ENCODE data around the gene CCL4L2.
A peak's percentile ranks its signal among the peaks of the same experiment; 100 is the strongest.
"Not testable (repeated sequence)": the region's sequence is repeated elsewhere in the genome, so short reads cannot be mapped to it uniquely, and the experiment has no call there.

Gene CCL4L2

GRCh38 chr17:36210439-36211211, at the start of gene CCL4L2:
CCL4L2 (plus strand) TSS chr17:36211063.
- not testable (repeated sequence) for H3K9me2 ChIP-seq (ENCODE audit: low read depth, low read length); H3K4me3 ChIP-seq (ENCODE audit: low read depth, low read length, poor library complexity, severe bottlenecking); H3F3A ChIP-seq (ENCODE audit: insufficient read depth, low read length); H2AFZ ChIP-seq (ENCODE audit: low read length); H3K79me2 ChIP-seq (ENCODE audit: insufficient read depth, low read length); H3K36me3 ChIP-seq (ENCODE audit: insufficient read depth, low read length); H3K4me2 ChIP-seq (ENCODE audit: low read length); H3K9me3 ChIP-seq (ENCODE audit: low read length); H4K20me1 ChIP-seq (ENCODE audit: insufficient read depth, low read length); H3K9ac ChIP-seq (ENCODE audit: low read length); H3K27me3 ChIP-seq (ENCODE audit: insufficient read depth, low read length)
- Histone ChIP-seq H3K4me1 (ENCODE audit: insufficient read depth, low read length, severe bottlenecking) (peaks cover 27% of the 10 kb centered on the region), H3K27ac (ENCODE audit: low read depth, low read length, poor library complexity, severe bottlenecking) (peak within 1 kb of the TSS; percentile 59)

- H3K9ac ChIP-seq (ENCODE audit: low read length); H3K27me3 ChIP-seq (ENCODE audit: insufficient read depth, low read length); H2AFZ ChIP-seq (ENCODE audit: low read length); H3K4me3 ChIP-seq (ENCODE audit: low read depth, low read length, poor library complexity, severe bottlenecking); H4K20me1 ChIP-seq (ENCODE audit: insufficient read depth, low read length); H3K36me3 ChIP-seq (ENCODE audit: insufficient read depth, low read length); H3K4me2 ChIP-seq (ENCODE audit: low read length); H3K79me2 ChIP-seq (ENCODE audit: insufficient read depth, low read length); H3K27ac ChIP-seq (ENCODE audit: low read depth, low read length, poor library complexity, severe bottlenecking); H3K9me2 ChIP-seq (ENCODE audit: low read depth, low read length); H3F3A ChIP-seq (ENCODE audit: insufficient read depth, low read length); H3K4me1 ChIP-seq (ENCODE audit: insufficient read depth, low read length, severe bottlenecking); H3K9me3 ChIP-seq (ENCODE audit: low read length): not testable (repeated sequence)
Observed at GRCh38 chr17:36168836-36169235, 42.0 kb upstream of the CCL4L2 start.

DNA sequence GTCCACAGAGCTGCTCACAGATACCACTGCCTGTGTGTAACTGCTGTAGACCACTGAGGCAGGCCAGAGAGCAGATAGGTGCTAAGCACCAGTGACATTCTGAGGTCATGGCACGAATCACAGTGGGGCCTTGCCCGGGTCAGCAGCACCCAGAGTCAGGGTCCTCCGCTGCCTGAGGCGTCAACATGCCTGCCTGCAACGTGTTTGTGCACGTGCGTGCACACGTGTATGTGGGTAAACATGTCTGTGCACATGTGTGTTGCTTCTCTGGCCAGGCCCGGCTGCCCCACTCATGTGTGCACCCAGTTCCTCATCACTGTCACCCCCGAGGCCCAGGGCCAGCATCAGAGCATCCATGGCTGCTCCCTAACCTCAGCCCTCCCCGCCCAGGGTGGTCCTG, 34.3 kb upstream of the CCL4L2 start, which contains the start of gene TBC1D3B:
Gene TBC1D3B (minus strand): TSS at position 101 of the 400 bp plus-strand sequence. CDS start 1,586 bp downstream, outside the sequence.
- not testable (repeated sequence) for H3K9ac ChIP-seq (ENCODE audit: low read length); H3K4me1 ChIP-seq (ENCODE audit: insufficient read depth, low read length, severe bottlenecking); H3K27ac ChIP-seq (ENCODE audit: low read depth, low read length, poor library complexity, severe bottlenecking); H3K9me2 ChIP-seq (ENCODE audit: low read depth, low read length); H4K20me1 ChIP-seq (ENCODE audit: insufficient read depth, low read length); H3K79me2 ChIP-seq (ENCODE audit: insufficient read depth, low read length); H3K4me2 ChIP-seq (ENCODE audit: low read length); H3K9me3 ChIP-seq (ENCODE audit: low read length); H3F3A ChIP-seq (ENCODE audit: insufficient read depth, low read length); H3K4me3 ChIP-seq (ENCODE audit: low read depth, low read length, poor library complexity, severe bottlenecking); H3K27me3 ChIP-seq (ENCODE audit: insufficient read depth, low read length); H2AFZ ChIP-seq (ENCODE audit: low read length); H3K36me3 ChIP-seq (ENCODE audit: insufficient read depth, low read length)

DNA sequence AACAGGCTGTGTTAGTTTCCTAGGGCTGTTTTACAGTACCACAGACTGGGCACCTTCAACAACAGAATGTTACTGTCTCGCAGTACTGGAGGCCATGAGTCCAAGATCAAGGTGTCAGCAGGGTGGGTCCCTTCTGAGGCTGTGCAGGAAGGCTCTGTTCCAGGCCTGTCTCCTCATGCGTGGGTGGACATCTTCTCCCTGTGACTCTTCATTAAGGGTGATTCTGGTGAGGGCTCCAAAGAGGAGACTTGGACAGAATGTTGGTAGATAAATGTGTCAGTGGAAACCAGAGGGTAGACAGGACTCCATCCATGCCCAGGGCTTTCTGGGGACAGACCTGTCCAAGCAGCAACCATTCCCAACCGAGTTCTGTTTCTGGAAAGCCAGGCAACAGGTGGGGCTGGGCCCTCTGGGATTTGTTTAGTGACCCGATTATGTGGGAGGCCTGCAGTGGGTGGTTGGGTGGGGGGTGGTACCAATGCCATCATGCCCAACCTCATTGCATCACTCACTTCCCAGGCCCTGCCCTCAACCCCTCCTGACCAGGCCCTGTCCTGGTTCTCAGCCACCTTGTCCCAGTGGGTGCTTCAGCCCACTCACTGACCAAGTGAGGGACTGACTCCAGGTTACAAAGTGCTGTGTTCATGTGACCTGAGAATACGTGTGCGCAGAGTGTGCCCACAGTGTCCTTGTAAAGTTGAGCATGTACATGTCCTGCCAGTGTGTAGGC, 29.3 kb upstream of the CCL4L2 start:
- H2AFZ ChIP-seq (ENCODE audit: low read length); H3K27ac ChIP-seq (ENCODE audit: low read depth, low read length, poor library complexity, severe bottlenecking); H3K4me1 ChIP-seq (ENCODE audit: insufficient read depth, low read length, severe bottlenecking); H3K36me3 ChIP-seq (ENCODE audit: insufficient read depth, low read length); H3K27me3 ChIP-seq (ENCODE audit: insufficient read depth, low read length); H3K9me3 ChIP-seq (ENCODE audit: low read length); H3F3A ChIP-seq (ENCODE audit: insufficient read depth, low read length); H3K4me3 ChIP-seq (ENCODE audit: low read depth, low read length, poor library complexity, severe bottlenecking); H3K79me2 ChIP-seq (ENCODE audit: insufficient read depth, low read length); H4K20me1 ChIP-seq (ENCODE audit: insufficient read depth, low read length); H3K9ac ChIP-seq (ENCODE audit: low read length); H3K9me2 ChIP-seq (ENCODE audit: low read depth, low read length); H3K4me2 ChIP-seq (ENCODE audit: low read length): not testable (repeated sequence)

DNA sequence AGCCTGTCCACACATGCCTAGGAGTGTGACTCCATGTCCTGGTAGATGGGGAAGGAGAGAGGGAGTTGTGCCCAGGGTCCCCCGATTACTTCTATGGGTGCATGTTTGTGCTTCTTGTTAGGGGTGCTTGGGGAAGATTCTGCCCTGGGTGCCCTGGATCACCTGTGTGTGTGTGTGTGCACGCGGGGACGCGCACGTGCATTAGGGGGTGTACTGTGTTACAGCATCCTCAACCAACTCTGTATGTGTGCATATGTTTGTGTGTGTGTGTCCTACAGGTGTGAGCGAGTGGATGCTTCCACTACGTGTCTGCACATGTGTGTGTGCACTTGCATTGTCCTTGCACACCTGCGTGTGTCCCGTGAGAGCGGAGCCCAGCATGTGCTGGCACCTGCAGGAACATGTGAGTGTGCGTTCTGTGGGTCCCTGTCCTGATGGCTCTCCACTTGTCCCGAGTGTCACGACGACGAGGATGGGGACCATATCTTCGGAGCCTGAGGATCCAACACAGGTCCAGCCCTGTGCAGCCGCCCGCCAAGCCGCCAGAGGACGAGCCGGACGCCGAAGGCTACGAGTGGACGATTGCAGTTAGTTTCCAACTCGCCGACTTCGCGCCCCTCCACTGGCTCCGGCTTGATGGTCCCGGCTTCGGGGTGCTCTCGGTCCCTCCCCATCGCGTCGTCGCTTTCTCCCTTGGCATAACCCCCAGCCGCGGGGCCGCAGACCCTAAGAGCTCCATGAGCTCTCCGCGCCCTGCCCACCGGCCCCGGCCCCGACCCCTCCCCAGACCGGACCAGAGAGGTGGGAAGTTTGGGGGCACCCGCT, 28.5 kb upstream of the CCL4L2 start:
- Histone ChIP-seq H3K4me2 (ENCODE audit: low read length) (no peak overlapping the region), H3K79me2 (ENCODE audit: insufficient read depth, low read length) (no peaks in the 10 kb centered on the region), H4K20me1 (ENCODE audit: insufficient read depth, low read length) (no peaks in the 10 kb centered on the region), H3K4me1 (ENCODE audit: insufficient read depth, low read length, severe bottlenecking) (no peaks in the 10 kb centered on the region), H2AFZ (ENCODE audit: low read length) (no peak overlapping the region), H3K27me3 (ENCODE audit: insufficient read depth, low read length) (no peaks in the 10 kb centered on the region), H3K4me3 (ENCODE audit: low read depth, low read length, poor library complexity, severe bottlenecking) (no peak overlapping the region), H3K9ac (ENCODE audit: low read length) (no peak overlapping the region), H3K27ac (ENCODE audit: low read depth, low read length, poor library complexity, severe bottlenecking) (no peak overlapping the region), H3F3A (ENCODE audit: insufficient read depth, low read length) (no peaks in the 10 kb centered on the region), H3K9me2 (ENCODE audit: low read depth, low read length) (no peaks in the 10 kb centered on the region), H3K36me3 (ENCODE audit: insufficient read depth, low read length) (no peaks in the 10 kb centered on the region), H3K9me3 (ENCODE audit: low read length) (no peaks in the 10 kb centered on the region)
- no peak for TF ChIP-seq CTCF (IDR thresholded peaks at IDR 0.05; ENCODE audit: low read length)
- TF ChIP-seq EZH2 (IDR thresholded peaks at IDR 0.05; ENCODE audit: borderline replicate concordance, low read length), result no peak
